ENCODE measurements around the gene FBN1.

- TF ChIP-seq RAD21 (IDR thresholded peaks at IDR 0.05; ENCODE audit: low read depth), result no peak
- no peak for TF ChIP-seq MAX (IDR thresholded peaks at IDR 0.05)
- no peak for TF ChIP-seq CREB1 (IDR thresholded peaks at IDR 0.05; ENCODE audit: low read depth)
- TF ChIP-seq FOXM1 (IDR thresholded peaks at IDR 0.05; ENCODE audit: borderline replicate concordance, low read depth), result no peak
- no peak for TF ChIP-seq TAF1 (IDR thresholded peaks at IDR 0.05; ENCODE audit: low read depth)
- TF ChIP-seq EP300 (IDR thresholded peaks at IDR 0.05; ENCODE audit: borderline replicate concordance), result no peak
- TF ChIP-seq ZBTB7A (IDR thresholded peaks at IDR 0.05; ENCODE audit: low read depth), result no peak
- TF ChIP-seq CEBPB (IDR thresholded peaks at IDR 0.05), result no peak
- TF ChIP-seq NFIC (IDR thresholded peaks at IDR 0.05), result no peak
- TF ChIP-seq EGR1 (IDR thresholded peaks at IDR 0.05), result no peak
- TF ChIP-seq REST (IDR thresholded peaks at IDR 0.05; ENCODE audit: low read depth), result no peak
- TF ChIP-seq USF1 (IDR thresholded peaks at IDR 0.05), result no peak
- no peak for TF ChIP-seq YY1 (IDR thresholded peaks at IDR 0.05; ENCODE audit: low read depth)
These were observed 18.9 kb upstream of the FBN1 start for GRCh38 chr15:48664436-48664835.
